Measurements from ENCODE around the gene ABI3BP.
A peak's percentile ranks its signal among the peaks of the same experiment; 100 is the strongest.

The ABI3BP gene

DNA sequence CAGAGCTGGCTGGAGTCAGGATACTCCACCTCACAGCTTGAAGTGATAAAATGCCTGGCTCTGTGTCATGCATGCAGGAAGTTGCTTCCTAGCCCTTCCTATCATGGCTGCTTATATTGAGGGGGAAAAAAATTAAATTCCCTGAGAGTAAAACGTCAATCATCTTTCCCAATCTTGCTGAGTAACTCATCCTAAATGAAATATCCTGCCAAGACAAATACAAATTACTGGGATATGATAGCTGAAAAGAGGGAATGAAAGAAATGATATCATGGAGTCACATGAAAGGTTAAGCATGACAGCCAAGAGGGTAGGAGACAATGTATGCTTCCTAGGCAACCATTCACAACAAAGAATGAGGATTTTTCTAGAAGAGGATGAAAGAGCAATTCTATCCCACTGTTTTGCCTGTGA is 110.6 kb downstream of the ABI3BP start:
- DNase-seq (ENCODE audit: low spot score): peak; percentile 37

- DNase-seq (ENCODE audit: low spot score): peak; percentile 22
These were observed 112.4 kb downstream of the ABI3BP start for GRCh38 chr3:100880845-100881244.

- DNase-seq (ENCODE audit: low spot score): peak; percentile 44
These were observed 113.1 kb downstream of the ABI3BP start for GRCh38 chr3:100880072-100880471.

DNA sequence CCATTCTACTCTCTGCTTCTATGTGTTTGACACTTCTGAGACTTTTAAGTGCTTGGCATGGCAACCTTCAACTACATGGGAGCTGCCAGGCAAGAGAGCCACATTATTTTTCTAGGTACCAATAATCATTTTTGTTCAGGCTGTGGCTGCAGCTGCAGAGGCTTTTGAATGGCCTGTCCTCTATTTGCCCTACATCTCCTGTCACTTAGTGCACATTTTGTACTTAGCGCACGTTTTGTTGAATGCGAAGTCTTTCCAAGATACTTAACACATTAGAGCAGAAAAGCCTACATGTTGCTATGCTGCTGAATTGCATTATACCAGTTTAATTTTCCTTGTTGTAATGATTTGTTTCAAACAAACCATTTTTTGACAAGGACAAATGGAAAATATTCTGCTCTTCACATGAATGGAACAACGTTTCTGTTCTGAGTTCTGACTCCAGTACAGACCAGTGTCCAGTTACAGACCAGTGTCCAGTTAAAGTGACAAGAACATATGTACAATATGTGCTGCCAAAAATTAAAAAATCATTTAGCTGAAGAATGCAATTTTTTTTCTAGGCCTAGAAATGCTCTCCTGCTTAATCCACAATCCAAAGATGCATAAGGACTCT is 113.9 kb downstream of the ABI3BP start:
- DNase-seq (ENCODE audit: low spot score): no peak

DNA sequence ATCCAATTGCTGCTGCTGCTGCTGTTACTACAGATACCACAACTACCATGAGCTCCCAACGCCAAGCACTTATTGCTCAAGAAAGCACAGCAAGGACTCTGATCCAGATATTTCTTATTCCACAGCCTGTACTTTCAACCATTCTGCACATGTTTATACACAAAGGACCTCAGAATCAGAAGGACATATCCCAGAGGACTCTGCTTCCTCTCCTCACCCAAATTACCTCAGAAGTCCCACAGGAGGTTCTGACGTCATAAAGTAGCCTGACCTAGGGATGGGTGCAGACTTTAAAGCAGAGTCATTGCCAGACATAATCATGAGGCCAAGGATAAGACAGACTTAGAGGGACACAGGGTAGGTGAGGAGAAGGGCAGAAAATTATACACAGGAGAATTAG is 115.9 kb downstream of the ABI3BP start:
- no peak for DNase-seq (ENCODE audit: low spot score)

DNA sequence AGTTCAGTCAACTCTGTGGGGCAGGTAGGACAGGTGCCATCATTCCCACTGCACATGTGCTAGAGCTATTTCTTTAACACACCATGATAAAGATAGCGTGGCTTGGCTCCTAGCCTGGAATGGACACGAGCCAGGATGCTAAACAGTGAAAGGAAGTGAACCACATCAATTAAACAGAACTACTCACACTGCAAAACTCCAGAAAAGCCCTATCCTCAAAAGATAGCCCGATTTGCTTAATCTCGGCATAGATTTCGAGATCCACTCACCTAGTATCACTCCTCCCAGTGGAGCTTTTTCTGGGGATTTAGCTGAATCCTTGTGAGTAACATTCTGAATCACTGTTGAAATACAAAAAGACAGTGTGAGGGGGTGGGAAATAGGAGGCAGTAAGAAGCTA is 118.0 kb downstream of the ABI3BP start:
- peak; percentile 22 for DNase-seq (ENCODE audit: low spot score)

- no peak for DNase-seq (ENCODE audit: low spot score)
These were observed 119.6 kb downstream of the ABI3BP start for GRCh38 chr3:100873611-100874010.

DNA sequence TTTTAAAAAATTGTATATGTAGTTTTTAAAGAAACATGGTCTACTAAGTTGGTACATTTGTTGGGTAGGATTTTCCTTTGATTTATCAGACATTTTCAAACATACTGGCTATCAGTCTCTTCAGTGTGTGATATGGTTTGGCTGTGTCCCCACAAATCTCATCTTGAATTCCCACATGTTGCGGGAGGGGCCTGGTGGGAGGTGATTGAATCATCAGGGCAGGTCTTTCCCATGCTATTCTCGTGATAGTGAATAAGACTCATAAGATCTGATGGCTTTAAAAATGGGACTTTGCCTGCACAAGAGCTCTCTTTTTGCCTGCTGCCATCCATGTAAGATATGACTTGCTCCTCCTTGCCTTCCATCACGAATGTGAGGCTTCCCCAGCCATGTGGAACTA is 121.9 kb downstream of the ABI3BP start:
- DNase-seq (ENCODE audit: low spot score): no peak

- DNase-seq (ENCODE audit: low spot score): peak; percentile 44
These were observed 123.4 kb downstream of the ABI3BP start for GRCh38 chr3:100869787-100870186.

DNA sequence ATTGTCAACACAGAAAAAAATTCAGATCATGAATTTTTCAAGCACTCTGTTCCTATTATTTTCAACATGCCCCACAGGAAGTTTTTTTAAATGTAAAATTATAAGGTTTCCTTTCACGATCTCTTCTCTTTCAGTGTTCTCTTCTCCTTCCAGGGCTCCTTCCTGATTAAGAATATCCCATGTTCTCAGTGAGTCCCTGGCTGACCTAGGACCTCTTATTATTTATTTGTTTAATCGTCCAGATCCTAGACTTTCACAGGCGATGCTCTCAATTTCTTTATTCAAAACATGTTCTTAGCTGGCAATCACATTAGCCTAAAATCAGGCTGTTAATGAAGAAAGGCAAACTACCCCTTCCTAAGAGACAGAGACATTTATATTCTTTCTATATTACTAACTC is 124.3 kb downstream of the ABI3BP start:
- DNase-seq (ENCODE audit: low spot score): no peak

GRCh38 chr3:100868096-100868495 is 125.1 kb downstream of the ABI3BP start:
- no peak for DNase-seq (ENCODE audit: low spot score)

DNA sequence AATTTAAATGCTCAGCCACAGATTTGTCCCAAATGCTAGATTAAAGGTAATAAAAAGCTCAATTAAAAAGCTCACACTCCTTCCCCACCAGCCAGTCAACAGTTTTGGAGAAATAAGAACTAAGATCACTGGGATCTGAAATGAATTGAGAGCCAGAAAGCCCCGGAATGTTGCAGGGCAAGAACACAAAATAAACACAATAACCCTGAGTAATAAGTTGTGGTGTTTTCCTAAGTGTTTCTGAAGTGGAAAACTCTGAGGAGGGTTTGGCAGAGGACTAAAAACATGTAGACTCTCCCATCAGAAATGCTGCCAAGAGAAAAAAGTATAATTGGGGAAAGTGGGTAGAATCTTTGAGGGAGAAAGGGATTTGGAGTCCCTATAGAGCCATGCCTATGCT is 127.8 kb downstream of the ABI3BP start:
- peak; percentile 35 for DNase-seq (ENCODE audit: low spot score)

DNA sequence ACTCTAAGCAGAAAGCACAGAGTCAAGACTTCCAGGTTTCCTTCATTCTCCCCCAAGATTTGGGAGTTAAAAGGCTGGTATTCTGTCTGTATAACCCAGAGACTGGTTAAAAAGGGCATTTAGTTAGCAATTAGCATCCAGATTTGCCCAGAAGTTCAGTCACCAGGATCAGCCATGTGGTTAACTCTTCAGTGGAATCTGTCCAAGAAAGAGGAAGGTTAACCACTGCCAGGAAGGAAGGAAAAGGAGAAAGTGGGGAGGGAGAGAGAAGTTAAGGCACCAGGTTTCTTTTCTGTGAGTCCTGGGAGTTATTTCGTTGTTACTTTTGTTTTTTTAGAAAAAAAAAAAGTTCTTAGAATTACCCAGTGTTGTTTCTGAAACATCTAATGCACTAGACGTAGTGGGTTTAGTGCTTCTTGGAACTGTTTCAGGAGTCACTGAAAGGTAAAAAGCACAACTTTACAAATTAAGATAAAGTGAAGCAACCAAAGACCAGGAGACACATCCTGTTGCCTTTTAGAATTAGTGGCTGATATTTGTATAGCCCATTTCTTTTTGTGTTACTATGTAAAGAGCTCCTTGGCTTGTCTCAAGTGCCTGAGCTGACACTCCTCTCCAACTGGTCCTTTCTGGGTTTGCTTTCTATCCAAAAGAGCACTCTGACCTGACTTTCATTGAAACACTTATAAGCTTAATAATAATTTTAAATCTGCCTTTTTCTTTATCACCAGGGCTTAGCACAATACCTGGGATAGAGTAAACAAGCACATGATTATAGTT is 128.6 kb downstream of the ABI3BP start:
- DNase-seq (ENCODE audit: low spot score): no peak

- no peak for DNase-seq (ENCODE audit: low spot score)
These were observed 135.4 kb downstream of the ABI3BP start for GRCh38 chr3:100857863-100858262.

GRCh38 chr3:100856821-100857220 is 136.4 kb downstream of the ABI3BP start:
- DNase-seq (ENCODE audit: low spot score): no peak

DNA sequence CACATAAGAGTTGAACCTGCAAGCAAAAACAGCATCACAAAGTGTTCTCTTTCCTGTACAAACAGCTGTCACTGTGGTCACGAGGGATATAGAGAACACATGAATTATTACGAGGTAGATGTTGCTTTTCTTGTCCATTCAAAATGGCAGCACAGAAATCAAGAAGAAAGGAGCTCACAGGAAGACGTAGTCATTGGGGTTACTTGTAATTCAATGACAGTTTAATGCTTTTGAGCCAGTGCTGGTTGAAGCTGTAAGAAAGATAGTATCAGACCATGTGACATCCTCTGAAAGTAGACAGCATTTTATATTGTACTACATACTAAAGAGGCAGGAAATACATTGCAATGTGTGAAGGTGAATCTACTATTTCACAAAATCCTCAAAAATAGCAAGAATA is 140.4 kb downstream of the ABI3BP start:
- no peak for DNase-seq (ENCODE audit: low spot score)

DNA sequence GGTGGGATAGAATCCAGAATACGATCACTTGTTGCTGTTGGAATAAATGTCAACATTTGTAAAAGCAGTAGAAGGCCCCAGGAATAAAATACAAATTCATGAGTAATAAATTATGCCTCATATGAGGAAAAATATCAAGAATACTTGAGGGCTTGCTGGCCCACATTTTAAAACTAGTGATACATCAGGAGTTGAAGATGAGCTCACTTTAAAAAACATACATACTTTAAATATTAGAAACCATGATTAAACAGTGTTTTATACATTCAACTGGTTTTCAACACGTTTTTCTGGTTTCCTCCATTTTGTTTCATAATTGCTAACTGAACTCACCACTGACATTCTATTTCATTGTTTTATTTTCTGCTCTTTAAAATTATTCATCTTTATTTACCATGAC is 142.5 kb downstream of the ABI3BP start:
- no peak for DNase-seq (ENCODE audit: low spot score)

DNA sequence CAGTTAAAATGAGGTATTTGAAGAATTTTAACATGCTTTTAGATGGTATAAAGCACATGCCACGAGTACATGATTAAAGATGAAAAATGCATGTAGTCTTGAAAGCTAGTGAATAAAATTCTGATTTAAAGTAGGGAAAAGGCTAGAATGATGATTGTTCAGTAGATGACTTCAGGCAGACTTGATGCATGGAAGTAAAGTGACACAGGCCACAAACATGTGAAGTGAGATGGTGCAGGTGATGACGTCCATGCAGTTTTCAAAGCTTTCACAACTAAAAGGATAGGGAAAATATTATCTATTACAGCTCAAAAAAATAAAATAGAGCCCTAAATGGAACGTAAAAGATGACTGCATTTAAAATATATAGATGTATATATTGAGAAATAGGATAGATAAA is 143.1 kb downstream of the ABI3BP start:
- DNase-seq (ENCODE audit: low spot score): no peak

GRCh38 chr3:100844063-100844936 is 148.9 kb downstream of the ABI3BP start:
- DNase-seq (ENCODE audit: low spot score): no peak

GRCh38 chr3:100838157-100838556 is 155.1 kb downstream of the ABI3BP start:
- DNase-seq (ENCODE audit: low spot score): no peak

GRCh38 chr3:100836661-100837060 is 156.6 kb downstream of the ABI3BP start:
- DNase-seq (ENCODE audit: low spot score): no peak

DNA sequence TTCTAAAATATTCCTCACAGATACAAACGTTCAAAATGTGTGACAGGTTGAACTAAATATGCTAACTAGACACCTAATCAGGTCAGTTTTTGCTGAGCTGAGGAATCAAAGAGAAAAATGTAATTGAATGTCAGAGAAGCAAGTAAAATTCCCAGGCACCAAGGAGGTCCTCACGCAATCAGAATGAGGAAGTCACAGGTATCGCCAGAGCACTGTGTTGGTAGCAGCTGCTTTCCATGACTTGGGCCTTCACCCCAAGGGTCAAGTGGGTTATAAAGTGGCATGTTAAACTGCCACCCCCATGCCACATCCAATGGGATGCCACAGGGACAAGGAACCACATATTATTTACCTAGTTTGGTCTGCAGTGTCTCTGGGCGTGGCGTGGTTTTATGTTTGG is 158.9 kb downstream of the ABI3BP start:
- DNase-seq (ENCODE audit: low spot score): no peak

- no peak for DNase-seq (ENCODE audit: low spot score)
These were observed 159.7 kb downstream of the ABI3BP start for GRCh38 chr3:100833483-100833882.

Data from AG20443 (cell line).